Measurements from ENCODE around the gene RUBCNL. TPM values are rescaled to one million over a fixed set of nuclear protein-coding genes. Genes with fewer than 3 reads are reported as not detected.

RUBCNL gene
- total RNA-seq, 1 experiment from 2014 or later: 1.9 TPM

DNA sequence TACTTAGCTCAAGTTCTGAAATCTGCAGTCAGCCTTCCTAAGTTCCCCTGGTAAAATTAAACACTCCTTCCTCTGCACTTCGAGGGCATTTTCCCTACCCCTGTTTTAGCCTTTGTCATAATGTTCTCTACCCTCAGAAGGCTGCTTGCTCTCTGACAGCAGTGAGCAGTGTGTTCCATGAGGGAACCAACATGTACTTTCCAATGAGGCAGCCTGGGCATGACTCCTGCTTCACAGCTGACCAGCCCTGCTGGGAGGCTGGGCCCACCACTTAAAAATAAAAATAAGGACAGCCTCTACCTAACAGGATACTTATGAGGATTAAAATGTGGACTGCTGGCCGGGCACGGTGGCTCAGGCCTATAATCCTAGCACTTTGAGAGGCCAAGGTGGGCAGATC, 26.4 kb downstream of the RUBCNL start (continued):
- no peak for TF ChIP-seq ZNF532 (CRISPR knock-in tag; IDR thresholded peaks at IDR 0.05; ENCODE audit: borderline replicate concordance)
- TF ChIP-seq, protein P1, sequence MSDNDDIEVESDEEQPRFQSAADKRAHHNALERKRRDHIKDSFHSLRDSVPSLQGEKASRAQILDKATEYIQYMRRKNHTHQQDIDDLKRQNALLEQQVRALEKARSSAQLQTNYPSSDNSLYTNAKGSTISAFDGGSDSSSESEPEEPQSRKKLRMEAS (CRISPR knock-in tag; IDR thresholded peaks at IDR 0.05): no peak
- TF ChIP-seq ZBTB21 (CRISPR knock-in tag; IDR thresholded peaks at IDR 0.05; ENCODE audit: borderline replicate concordance): no peak
- no peak for TF ChIP-seq SMAD3 (CRISPR knock-in tag; IDR thresholded peaks at IDR 0.05; ENCODE audit: borderline replicate concordance)
- TF ChIP-seq HMGXB4 (CRISPR knock-in tag; IDR thresholded peaks at IDR 0.05): no peak
- no peak for TF ChIP-seq FOXP1 (CRISPR knock-in tag; IDR thresholded peaks at IDR 0.05; ENCODE audit: borderline replicate concordance)
- TF ChIP-seq CDX4 (CRISPR knock-in tag; IDR thresholded peaks at IDR 0.05; ENCODE audit: borderline replicate concordance): no peak
- no peak for TF ChIP-seq GRHL2 (CRISPR knock-in tag; IDR thresholded peaks at IDR 0.05; ENCODE audit: insufficient replicate concordance, severe bottlenecking)
- no peak for TF ChIP-seq ATF6 (CRISPR knock-in tag; IDR thresholded peaks at IDR 0.05)
- TF ChIP-seq ZNF219 (CRISPR knock-in tag; IDR thresholded peaks at IDR 0.05; ENCODE audit: borderline replicate concordance): no peak

GRCh38 chr13:46359714-46360113, 27.3 kb downstream of the RUBCNL start:
- ATAC-seq: no peak
- no peaks in the 10 kb centered on the region for H3K27me3 Mint-ChIP-seq (ENCODE audit: low read depth)

More at GRCh38 chr13:46359714-46360113, 27.3 kb downstream of the RUBCNL start:
- Mint-ChIP-seq H3K4me3 (no peak overlapping the region), H3K36me3 (no peaks in the 10 kb centered on the region; the same call in 1 of the 2 replicates), H3K9me3 (peaks cover under 1% of the 10 kb centered on the region), H3K27ac (no peak overlapping the region), H3K4me1 (peaks cover 9% of the 10 kb centered on the region; the same call in 1 of the 2 replicates)
- POLR2A ChIA-PET: no interaction called here
- DNase-seq (ENCODE audit: low spot score): no peak
- TF ChIP-seq ZBTB21 (CRISPR knock-in tag; IDR thresholded peaks at IDR 0.05; ENCODE audit: borderline replicate concordance) (no peak), FOXP1 (CRISPR knock-in tag; IDR thresholded peaks at IDR 0.05; ENCODE audit: borderline replicate concordance) (no peak), RELA (CRISPR knock-in tag; IDR thresholded peaks at IDR 0.05; ENCODE audit: borderline replicate concordance) (no peak), ZNF396 (CRISPR knock-in tag; IDR thresholded peaks at IDR 0.05; ENCODE audit: borderline replicate concordance) (no peak), ZNF138 (CRISPR knock-in tag; conservative IDR thresholded peaks at IDR 0.05) (no peak), SMAD3 (CRISPR knock-in tag; IDR thresholded peaks at IDR 0.05; ENCODE audit: borderline replicate concordance) (no peak), TCF7 (CRISPR knock-in tag; IDR thresholded peaks at IDR 0.05; ENCODE audit: low read depth) (no peak), ZNF263 (CRISPR knock-in tag; IDR thresholded peaks at IDR 0.05; ENCODE audit: low read depth) (no peak), EMX1 (CRISPR knock-in tag; IDR thresholded peaks at IDR 0.05) (no peak)
- TF ChIP-seq, protein P1 (CRISPR knock-in tag; IDR thresholded peaks at IDR 0.05): no peak
- TF ChIP-seq, protein P2, sequence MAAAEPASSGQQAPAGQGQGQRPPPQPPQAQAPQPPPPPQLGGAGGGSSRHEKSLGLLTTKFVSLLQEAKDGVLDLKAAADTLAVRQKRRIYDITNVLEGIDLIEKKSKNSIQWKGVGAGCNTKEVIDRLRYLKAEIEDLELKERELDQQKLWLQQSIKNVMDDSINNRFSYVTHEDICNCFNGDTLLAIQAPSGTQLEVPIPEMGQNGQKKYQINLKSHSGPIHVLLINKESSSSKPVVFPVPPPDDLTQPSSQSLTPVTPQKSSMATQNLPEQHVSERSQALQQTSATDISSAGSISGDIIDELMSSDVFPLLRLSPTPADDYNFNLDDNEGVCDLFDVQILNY (CRISPR knock-in tag; IDR thresholded peaks at IDR 0.05): no peak
- CTCF ChIA-PET: interaction anchor here (0.8 to 0.9 kb wide), 2 partner anchors 10 to 16 kb away, joined by 3 to 4 read pairs; no protein-coding TSS in a partner anchor

All from WTC11 (cell line).